Stimulated activated CD4-positive, alpha-beta T cell treated with anti-CD3 and anti-CD28 coated beads, Interleukin-15, amount 100 ng/mL, for 1 hour (primary cell): ENCODE data around the gene DYNC2LI1.

Source experiments
- DNase-seq, 2 donors: peaks; one replicate each; pipeline ENCODE4 v3.0.0-alpha.2; 2020; ENCODE audit warnings: low read depth in 1 of 2, low spot score in 1 of 2

DYNC2LI1 gene

GRCh38 chr2:43812947-43813346 is 39.1 kb downstream of the DYNC2LI1 start:
- no peak for DNase-seq

DNA sequence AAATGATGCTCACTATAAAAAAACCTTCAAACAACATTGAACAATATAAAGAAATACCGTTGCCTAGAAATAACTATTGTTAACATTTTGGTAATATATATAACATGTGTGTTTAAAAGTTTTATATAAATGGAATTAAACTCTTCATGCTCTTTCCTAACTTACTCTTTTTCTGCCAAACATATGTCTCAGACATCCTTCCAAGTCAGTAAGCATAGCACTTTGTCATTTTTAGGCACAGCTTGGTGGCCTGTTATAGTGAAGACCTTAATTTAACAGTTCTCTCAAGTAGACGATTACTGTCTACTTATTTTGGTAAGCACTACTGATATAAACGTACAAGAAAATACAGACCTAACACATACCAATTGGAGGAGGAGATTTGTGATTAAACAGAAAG is 40.9 kb downstream of the DYNC2LI1 start:
- DNase-seq, result no peak

GRCh38 chr2:43818761-43819160 is 44.9 kb downstream of the DYNC2LI1 start:
- DNase-seq, result no peak

DNA sequence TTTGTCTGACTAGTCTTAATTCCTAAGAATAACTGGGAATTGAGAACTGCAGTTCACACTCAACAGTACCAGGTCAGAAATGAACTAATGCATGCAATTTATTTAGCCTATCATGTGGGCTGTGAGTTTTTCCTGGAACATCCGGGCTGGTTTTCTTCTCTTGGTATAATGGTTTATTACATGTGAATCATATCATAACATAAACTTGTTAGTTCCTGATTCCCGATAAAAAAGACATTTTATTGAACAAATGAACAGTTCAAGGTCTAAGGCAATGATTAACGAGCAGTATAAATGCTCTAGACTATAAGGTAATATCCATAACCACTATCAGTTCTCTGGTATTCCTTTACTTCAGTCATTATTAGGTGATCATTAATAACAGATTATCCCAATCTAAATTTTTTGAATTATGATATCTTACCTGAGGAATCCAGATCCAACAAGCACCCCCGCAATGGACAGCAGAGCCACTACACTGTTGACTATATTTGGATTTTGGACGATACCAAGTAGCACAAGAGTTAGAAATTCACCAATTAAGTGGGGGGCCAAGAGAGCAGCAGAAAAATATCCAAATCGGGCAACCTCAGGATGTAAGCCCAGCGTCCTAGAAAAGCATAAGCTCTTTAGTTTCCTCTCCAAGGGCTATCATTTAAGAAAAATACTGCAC is 45.8 kb downstream of the DYNC2LI1 start:
- no peak for DNase-seq

DNA sequence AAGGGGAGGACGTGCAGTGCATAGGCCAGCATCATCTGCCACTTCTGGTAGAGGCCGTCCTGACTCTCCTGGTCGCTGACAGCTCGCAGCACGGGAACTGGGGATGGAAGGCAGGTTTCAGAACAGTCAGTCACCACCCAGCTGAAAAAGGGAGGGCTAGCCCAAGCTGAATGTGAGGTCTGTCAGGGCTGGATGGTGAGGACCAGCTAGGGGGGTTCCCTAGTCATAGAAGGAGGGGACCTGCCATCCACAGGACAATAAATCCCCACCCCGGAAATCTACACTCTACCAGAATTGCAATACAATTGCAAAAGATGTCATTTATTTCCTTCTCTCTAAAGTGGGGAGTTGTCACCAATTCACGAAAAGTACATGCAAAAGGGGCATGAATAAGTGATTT is 49.0 kb downstream of the DYNC2LI1 start:
- no peak for DNase-seq

DNA sequence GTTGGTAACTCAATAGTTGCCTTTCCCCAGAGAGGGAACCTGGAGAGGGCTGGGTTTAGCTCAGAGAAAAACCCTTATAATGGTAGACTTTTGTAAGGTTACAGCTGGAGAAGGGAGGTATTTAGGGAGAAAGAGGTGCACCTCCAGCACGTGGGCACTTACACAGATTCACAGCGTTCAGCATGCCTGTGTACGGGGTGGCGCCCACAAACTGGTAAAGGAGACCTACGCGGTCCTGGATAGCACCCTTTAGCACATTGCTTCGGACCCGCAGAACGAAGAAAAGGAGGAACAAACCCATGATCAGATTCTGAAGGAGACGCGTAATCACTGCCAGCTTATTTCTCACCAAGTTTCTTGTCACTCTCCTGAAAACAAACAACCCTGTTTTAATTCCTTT is 49.9 kb downstream of the DYNC2LI1 start:
- no peak for DNase-seq

GRCh38 chr2:43824512-43824911 is 50.7 kb downstream of the DYNC2LI1 start:
- no peak for DNase-seq

DNA sequence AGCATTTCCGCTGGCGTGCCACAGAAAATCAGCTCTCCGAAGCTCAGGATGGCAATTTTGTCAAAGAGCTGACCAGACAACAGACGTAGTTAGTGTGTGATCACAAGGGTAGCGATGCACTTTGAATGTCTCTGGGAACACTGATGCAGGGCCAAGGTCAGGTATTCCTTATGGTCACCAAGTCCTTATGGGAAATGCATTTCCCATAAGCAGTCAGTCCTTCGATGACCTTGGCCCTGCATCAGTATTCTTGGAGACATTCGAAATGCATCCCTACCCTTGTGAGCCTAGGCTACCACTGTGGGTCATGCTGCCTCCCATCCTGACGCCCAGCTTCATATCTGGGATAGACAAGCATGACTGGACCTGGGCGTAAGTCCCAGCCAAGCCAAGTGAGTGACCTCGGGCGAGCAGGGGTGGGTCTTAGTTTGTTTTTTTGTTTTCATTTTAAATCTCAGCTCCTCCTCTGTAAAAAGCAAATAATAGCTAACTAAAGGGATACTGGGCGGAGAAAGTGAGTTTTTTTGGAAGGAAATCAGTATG is 51.2 kb downstream of the DYNC2LI1 start:
- no peak for DNase-seq

GRCh38 chr2:43825841-43826240 is 52.0 kb downstream of the DYNC2LI1 start:
- no peak for DNase-seq

- no peak for DNase-seq
These were observed 52.7 kb downstream of the DYNC2LI1 start for GRCh38 chr2:43826305-43827250.

DNA sequence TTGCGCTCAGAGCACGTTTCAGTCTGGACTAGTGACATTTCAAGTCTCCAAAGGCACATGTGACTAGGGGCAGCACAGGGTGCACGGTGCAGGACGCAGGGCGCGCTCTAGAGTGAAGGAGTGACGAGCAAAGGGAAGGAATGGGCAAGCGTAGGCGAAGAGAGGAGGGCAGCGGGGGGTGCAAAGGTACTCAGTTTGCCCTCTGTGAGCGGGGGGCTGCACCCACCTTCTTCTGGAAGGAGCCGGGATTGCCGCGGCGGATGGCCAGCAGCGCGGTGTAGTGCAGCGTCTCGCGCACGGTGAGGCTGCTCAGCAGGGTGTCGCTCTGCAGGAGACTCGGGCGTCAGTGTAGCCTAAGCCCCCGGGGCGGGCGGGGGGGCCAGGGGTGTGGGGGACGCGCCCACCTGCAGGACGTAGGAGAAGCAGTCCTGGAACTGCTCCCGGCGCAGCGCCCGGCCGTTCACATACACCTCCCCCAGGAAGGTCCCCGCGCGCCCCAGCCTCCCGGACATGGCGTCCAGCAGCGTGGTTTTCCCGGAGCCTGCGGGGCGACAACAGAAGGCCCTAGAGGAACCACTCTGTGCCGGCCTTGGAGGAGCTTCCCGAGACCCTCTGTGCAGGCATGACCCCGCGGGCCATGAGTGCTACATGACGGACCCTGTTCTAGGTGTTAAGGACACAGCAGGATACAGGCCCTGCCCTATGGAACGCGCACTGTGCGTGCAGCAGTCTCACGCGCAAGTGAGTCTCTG is 57.9 kb downstream of the DYNC2LI1 start:
- DNase-seq, result no peak

GRCh38 chr2:43832457-43832856 is 58.6 kb downstream of the DYNC2LI1 start:
- no peak for DNase-seq

DNA sequence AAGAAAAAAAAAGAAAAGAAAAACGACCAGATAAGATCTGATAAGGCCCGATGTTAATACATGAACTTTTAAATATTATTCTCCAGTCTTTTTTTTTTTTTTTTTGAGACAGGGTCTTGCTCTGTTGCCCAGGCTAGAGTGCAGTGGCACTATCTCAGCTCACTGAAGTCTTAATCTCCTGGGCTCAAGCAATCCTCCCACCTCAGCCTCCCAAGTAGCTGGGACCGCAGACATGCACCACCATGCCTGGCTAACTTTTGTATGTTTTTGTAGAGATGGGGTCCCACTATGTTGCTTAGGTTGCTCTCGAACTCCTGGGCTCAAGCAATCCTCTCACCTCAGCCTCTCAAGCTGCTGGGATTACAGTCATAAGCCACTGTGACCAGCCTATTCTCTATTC is 63.2 kb downstream of the DYNC2LI1 start:
- DNase-seq, result no peak

DNA sequence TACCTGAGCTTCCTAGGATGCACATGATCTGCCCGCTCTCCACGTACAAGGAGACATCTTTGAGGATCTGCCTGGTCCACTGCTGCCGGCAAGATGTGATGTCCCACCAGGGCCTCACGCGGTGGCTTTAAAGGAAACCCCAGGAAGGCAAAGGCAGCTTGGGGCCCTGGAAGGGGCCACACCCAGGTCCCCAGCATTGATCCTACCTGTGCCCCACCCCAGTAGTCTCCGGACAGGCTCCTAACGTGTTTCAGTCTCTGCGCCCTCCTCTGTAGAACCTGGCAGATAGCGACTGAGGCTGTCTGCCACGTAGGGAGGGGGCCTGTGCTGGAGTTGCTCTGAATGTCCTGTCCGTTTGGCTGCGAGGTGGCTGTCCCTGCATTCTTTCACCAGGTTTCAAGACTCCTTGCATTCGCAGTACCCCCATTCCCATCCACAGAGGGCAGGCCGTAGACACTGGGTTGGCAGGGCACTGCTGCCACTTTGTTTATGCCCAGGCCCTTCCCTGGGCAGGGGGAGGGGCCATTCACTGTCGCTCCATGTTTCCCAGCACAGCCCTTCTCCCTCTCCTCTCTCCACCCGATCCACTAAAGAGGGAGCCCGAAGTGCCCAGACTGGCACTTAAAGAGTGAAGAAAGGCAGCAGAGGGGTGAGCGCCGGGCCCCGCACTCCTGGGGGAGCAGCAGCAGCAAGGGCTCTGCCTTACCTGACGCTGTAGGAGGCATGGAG is 64.2 kb downstream of the DYNC2LI1 start:
- no peak for DNase-seq

DNA sequence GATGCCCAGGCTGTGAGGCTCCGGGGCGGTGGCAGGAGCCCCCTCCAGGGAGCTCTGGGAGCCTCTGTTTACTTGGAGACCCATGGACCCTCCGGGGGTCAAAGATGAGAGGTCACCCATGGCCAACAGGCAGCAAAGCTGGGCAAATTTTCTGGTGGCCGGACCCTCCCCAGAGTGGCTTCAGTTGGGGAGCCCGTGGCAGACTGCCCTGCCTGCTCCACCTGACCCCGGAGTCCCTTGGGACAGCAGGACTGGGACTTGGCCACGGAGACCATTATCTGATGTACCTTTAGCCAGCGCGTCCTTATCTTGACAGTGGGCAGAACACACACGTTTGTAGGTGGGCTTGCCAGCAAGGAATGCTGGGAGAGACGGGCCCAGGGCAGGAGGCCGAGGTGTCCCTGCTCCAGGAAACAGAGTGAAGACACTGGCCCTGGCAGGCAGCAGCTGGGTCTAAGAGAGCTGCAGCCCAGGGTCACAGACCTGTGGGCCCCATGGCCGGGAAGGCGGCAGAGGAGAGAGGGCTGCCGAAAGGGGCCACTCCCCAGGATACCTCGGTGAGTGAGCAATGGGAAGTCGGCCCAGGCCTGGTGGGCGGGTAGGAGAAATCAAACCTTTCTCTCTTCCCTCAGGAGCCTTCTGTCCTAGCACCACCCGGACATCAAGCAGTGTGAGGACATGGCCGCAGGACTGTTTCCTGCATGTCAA is 64.9 kb downstream of the DYNC2LI1 start, which contains the start of the genes ABCG5 and ABCG8:
Gene ABCG5, minus strand, starts transcription at position 280 of the 708 bp plus-strand sequence. Its CDS starts 160 bp downstream, at position 120.
Gene ABCG8, plus strand, starts transcription at position 412 of the 708 bp plus-strand sequence. Its CDS starts 83 bp downstream, at position 495.
- no peak for DNase-seq

GRCh38 chr2:43839776-43840564 is 66.1 kb downstream of the DYNC2LI1 start:
- DNase-seq, result no peak

DNA sequence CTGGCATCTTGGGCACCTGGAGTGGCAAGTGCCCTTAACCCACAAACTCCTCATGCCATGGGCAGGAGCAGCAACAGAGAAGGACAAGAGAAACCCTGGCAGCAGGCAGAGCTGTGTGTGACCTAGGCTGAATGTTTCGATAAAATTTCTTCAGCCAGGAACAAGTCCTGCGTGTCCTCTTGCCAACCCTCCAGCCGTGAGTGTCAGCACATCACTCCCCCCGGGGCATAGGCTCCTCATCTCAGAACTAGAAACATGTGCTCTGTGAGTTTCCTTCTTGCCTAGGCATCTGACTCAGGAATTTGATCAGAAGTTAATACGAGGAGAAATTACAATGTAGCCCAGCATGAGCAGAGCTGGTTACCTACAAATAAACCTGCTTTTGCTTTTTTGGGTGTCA is 67.1 kb downstream of the DYNC2LI1 start:
- DNase-seq, result no peak

DNA sequence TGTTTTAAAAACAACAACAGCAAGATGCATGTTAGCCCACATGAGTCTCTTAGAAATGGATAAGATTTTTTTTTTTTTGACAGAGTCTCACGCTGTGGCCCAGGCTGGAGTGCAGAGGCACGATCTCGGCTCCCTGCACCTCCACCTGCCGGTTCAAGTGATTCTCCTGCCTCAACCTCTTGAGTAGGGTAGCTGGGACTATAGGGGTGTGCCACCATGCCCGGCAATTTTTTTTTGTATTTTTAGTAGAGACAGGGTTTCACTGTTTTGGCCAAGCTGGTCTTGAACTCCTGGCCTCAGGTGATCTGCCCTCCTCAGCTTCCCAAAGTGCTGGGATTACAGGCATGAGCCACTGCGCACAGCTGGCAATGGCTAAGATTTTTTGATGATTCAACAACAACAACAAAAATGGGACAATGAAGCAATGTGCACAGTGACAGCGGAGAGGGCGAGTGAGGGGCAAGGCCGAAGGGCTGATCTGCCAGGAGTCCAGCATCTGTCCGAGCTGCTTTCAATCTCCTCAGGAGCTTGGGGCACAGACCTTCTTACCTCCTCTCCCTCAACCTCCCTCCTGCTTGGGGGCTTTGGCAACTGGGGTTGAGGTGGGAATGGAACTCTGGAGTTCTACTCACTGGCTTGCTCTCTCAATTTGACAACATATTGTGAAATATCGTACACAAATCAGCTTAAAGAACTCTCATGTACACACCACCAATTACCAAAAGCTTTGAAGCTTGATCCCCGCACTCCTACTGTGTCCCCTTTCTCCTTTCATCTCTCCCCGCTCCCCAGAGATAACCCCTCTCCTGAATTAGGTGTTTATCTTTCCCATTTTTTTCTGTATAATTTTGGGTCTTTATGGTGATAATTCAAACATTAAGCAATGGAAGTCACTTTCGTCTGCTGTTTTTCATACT is 68.4 kb downstream of the DYNC2LI1 start:
- no peak for DNase-seq
